PC-3 (cell line): ENCODE results near the gene FUT8. TPM values are rescaled to one million over a fixed set of nuclear protein-coding genes. Genes with fewer than 3 reads are reported as not detected.
"Not testable (repeated sequence)": the region's sequence is repeated elsewhere in the genome, so short reads cannot be mapped to it uniquely, and the experiment has no call there.

Experiments
- ATAC-seq: fragments of 200-7000 bp; cut with Tn5 transposase; 2 replicates; pipeline ENCODE4 v1.9.1; 2020; ENCODE audit warnings: mild to moderate bottlenecking, moderate library complexity
- BruUV-seq: library from RNA; stranded (reverse); fragments of 400-500 nt; replicated peaks from 2 replicates; lab custom pipeline; 2021; lab: Mats Ljungman, UMichigan
- CTCF ChIA-PET: fragments of 300-600 bp; sonication (Branson Sonifier 250); formaldehyde crosslinking; loops from one replicate; lab custom pipeline; 2022; ENCODE audit warnings: antibody characterized with exemption; lab: Charles Lee
- POLR2A ChIA-PET: fragments of 300-600 bp; sonication (Branson Sonifier 250); formaldehyde crosslinking; loops from one replicate; lab custom pipeline; 2022; ENCODE audit warnings: antibody characterized with exemption; ENCODE audit not compliant: unreplicated experiment; lab: Charles Lee
- DNase-seq: peaks from one replicate; pipeline ENCODE4 v3.0.0-alpha.2; 2015
- H2AFZ ChIP-seq: fragments of 300-600 bp; sonication (generic); 2 replicates; pipeline ENCODE4 v1.6.0; 2016; ENCODE audit warnings: antibody characterized with exemption, low read length
- H3F3A ChIP-seq: fragments of 300-600 bp; sonication (generic); one replicate; pipeline ENCODE4 v1.6.0; 2017; ENCODE audit warnings: antibody characterized with exemption, low read length, control low read depth, mild to moderate bottlenecking; ENCODE audit not compliant: unreplicated experiment
- H3K27ac ChIP-seq: fragments of 300-600 bp; sonication (generic); 2 replicates; pipeline ENCODE4 v1.5.1; 2016; ENCODE audit warnings: mild to moderate bottlenecking, low read length
- H3K27me3 ChIP-seq: fragments of 300-600 bp; sonication (generic); 2 replicates; pipeline ENCODE4 v1.6.1; 2016; ENCODE audit warnings: low read length, mixed read lengths
- H3K36me3 ChIP-seq: fragments of 300-600 bp; sonication (generic); 2 replicates; pipeline ENCODE4 v1.6.1; 2016; ENCODE audit warnings: low read depth, mixed run types, low read length, mixed read lengths
- H3K4me1 ChIP-seq: fragments of 300-600 bp; sonication (generic); 2 replicates; pipeline ENCODE4 v1.5.1; 2016; ENCODE audit warnings: low read length; ENCODE audit not compliant: insufficient read depth
- H3K4me2 ChIP-seq: fragments of 300-600 bp; sonication (generic); 2 replicates; pipeline ENCODE4 v1.6.0; 2016; ENCODE audit warnings: low read length
- H3K4me3 ChIP-seq: fragments of 300-600 bp; sonication (generic); 2 replicates; pipeline ENCODE4 v1.5.1; 2016; ENCODE audit warnings: mild to moderate bottlenecking, low read length, mixed read lengths
- H3K79me2 ChIP-seq: fragments of 300-600 bp; sonication (generic); 2 replicates; pipeline ENCODE4 v1.6.1; 2017; ENCODE audit warnings: low read length, mixed read lengths
- H3K9ac ChIP-seq: fragments of 300-600 bp; sonication (generic); 2 replicates; pipeline ENCODE4 v1.6.0; 2016; ENCODE audit warnings: mild to moderate bottlenecking, low read length
- H3K9me2 ChIP-seq: fragments of 300-600 bp; sonication (generic); replicated peaks from 2 replicates; pipeline ENCODE4 v1.6.1; 2016; ENCODE audit warnings: mixed run types, low read length, mixed read lengths
- H3K9me3 ChIP-seq: fragments of 300-600 bp; sonication (generic); 2 replicates; pipeline ENCODE4 v1.6.1; 2016; ENCODE audit warnings: low read length, mixed read lengths
- H4K20me1 ChIP-seq: fragments of 300-600 bp; sonication (generic); 2 replicates; pipeline ENCODE4 v1.6.1; 2016; ENCODE audit warnings: low read length, mixed read lengths
- EZH2 ChIP-seq: fragments of 300-600 bp; sonication (generic); IDR thresholded peaks from one replicate; pipeline ENCODE4 v1.6.1; 2017; ENCODE audit warnings: antibody characterized with exemption, mild to moderate bottlenecking, low read length; ENCODE audit not compliant: unreplicated experiment
- EZH2phosphoT487 ChIP-seq: fragments of 300-600 bp; sonication (generic); IDR thresholded peaks from 2 replicates; pipeline ENCODE4 v1.6.1; 2018; ENCODE audit warnings: mild to moderate bottlenecking, antibody characterized with exemption, low read length, borderline replicate concordance
- intact Hi-C: fragments of 100-400 bp; cut with micrococcal nuclease; formaldehyde crosslinking; loops from 2 replicates; pipeline ENCODE4 v1.9.0; 2023
- total RNA-seq: library from RNA; depleted of rRNA; stranded (reverse); fragments of >200 nt; gene quantifications from 2 replicates; pipeline ENCODE4 v1.2.3, GENCODE V29; 2014
- TF ChIP-seq, protein P1 (sequence below): fragments of 300-600 bp; sonication (generic); conservative IDR thresholded peaks from 2 replicates; pipeline ENCODE4 v1.5.1; 2017; ENCODE audit warnings: antibody characterized with exemption, low read depth, mild to moderate bottlenecking, low read length

FUT8 gene
- total RNA-seq, 1 experiment from 2014 or later = 132 TPM

- Histone ChIP-seq H3K9ac (no peak overlapping the region), H3K9me2 (no peaks in the 10 kb centered on the region), H3K9me3 (no peaks in the 10 kb centered on the region), H2AFZ (no peak overlapping the region), H3K36me3 (peaks cover 35% of the 10 kb centered on the region), H3K4me1 (peaks cover 13% of the 10 kb centered on the region), H3K4me3 (no peak overlapping the region), H3K27ac (no peak overlapping the region), H3K4me2 (peak overlapping the region; percentile 7; the same call in 1 of the 2 replicates), H3F3A (no peaks in the 10 kb centered on the region), H3K27me3 (no peaks in the 10 kb centered on the region), H4K20me1 (peaks cover 10% of the 10 kb centered on the region; the same call in 1 of the 2 replicates), H3K79me2 (peaks cover 82% of the 10 kb centered on the region)
- DNase-seq (peak; percentile 32), ATAC-seq (peak; percentile 37)
- POLR2A ChIA-PET = no interaction called here
- no TSS peak for BruUV-seq
- intact Hi-C loops = no loop called here
- TF ChIP-seq, protein P1, sequence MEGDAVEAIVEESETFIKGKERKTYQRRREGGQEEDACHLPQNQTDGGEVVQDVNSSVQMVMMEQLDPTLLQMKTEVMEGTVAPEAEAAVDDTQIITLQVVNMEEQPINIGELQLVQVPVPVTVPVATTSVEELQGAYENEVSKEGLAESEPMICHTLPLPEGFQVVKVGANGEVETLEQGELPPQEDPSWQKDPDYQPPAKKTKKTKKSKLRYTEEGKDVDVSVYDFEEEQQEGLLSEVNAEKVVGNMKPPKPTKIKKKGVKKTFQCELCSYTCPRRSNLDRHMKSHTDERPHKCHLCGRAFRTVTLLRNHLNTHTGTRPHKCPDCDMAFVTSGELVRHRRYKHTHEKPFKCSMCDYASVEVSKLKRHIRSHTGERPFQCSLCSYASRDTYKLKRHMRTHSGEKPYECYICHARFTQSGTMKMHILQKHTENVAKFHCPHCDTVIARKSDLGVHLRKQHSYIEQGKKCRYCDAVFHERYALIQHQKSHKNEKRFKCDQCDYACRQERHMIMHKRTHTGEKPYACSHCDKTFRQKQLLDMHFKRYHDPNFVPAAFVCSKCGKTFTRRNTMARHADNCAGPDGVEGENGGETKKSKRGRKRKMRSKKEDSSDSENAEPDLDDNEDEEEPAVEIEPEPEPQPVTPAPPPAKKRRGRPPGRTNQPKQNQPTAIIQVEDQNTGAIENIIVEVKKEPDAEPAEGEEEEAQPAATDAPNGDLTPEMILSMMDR = no peak
- no peak for TF ChIP-seq EZH2
- CTCF ChIA-PET = interaction anchor here (0.7 kb wide), 1 partner anchor 44 kb away, joined by 4 read pairs; no protein-coding TSS in a partner anchor
These were observed 49.9 kb downstream of the FUT8 start for GRCh38 chr14:65462411-65462810.

- POLR2A ChIA-PET = interaction anchor here (0.7 kb wide), 1 partner anchor 128 kb away, joined by 4 read pairs; no protein-coding TSS in a partner anchor
These were observed 53.1 kb downstream of the FUT8 start for GRCh38 chr14:65465584-65465983.

DNA sequence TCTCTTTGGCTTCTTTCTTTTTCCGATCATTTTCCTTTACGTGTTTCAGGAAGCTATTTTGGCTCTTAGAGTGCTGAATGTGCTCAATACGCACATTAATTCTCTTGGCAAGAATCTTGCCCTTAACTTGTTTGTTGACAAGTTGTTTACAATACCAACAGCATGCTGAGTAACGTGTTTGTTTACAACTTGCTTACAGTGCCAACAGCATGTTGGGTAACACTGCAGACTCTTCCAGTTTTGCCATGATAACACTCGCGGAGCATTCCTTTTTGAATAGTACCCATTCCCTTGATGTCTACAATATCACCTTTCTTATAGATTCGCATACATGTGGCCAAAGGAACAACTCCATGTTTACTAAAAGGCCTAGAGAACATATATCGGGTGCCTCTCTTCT is 55.4 kb downstream of the FUT8 start:
- BruUV-seq, ATAC-seq, H3F3A ChIP-seq, H3K4me2 ChIP-seq, CTCF ChIA-PET, H3K9me3 ChIP-seq, H3K36me3 ChIP-seq, POLR2A ChIA-PET, H3K9ac ChIP-seq, H2AFZ ChIP-seq, DNase-seq, intact Hi-C loops, H3K27ac ChIP-seq, H3K4me3 ChIP-seq, H3K4me1 ChIP-seq, H3K9me2 ChIP-seq, H3K27me3 ChIP-seq: not testable (repeated sequence)
- Histone ChIP-seq H4K20me1 (peaks cover 34% of the 10 kb centered on the region; the same call in 1 of the 2 replicates), H3K79me2 (peaks cover 97% of the 10 kb centered on the region)

More at GRCh38 chr14:65465584-65465983, 53.1 kb downstream of the FUT8 start:
- Histone ChIP-seq H3K9ac (no peak overlapping the region), H3K27ac (no peak overlapping the region), H4K20me1 (peaks cover 19% of the 10 kb centered on the region; the same call in 1 of the 2 replicates), H3K9me2 (no peaks in the 10 kb centered on the region), H3K27me3 (no peaks in the 10 kb centered on the region), H3K9me3 (no peaks in the 10 kb centered on the region), H3K36me3 (peaks cover 20% of the 10 kb centered on the region; the same call in 1 of the 2 replicates), H3K4me1 (peaks cover 13% of the 10 kb centered on the region), H3K4me2 (no peak overlapping the region), H3F3A (no peaks in the 10 kb centered on the region), H3K79me2 (peaks cover 97% of the 10 kb centered on the region), H2AFZ (no peak overlapping the region), H3K4me3 (no peak overlapping the region)
- TF ChIP-seq, protein P1 = no peak
- TF ChIP-seq EZH2phosphoT487 = no peak
- TF ChIP-seq EZH2 = no peak
- no peak for ATAC-seq
- CTCF ChIA-PET = interaction anchor here (0.5 kb wide), 1 partner anchor 45 kb away, joined by 5 read pairs; no protein-coding TSS in a partner anchor
- DNase-seq = no peak
- intact Hi-C loops = no loop called here
- no TSS peak for BruUV-seq
